ENCODE data around the gene FBXO22.
"Not testable (repeated sequence)": the region's sequence is repeated elsewhere in the genome, so short reads cannot be mapped to it uniquely, and the experiment has no call there.

The FBXO22 gene

GRCh38 chr15:75921732-75922703, 18.3 kb downstream of the FBXO22 start:
- peak; percentile 45 for DNase-seq

DNA sequence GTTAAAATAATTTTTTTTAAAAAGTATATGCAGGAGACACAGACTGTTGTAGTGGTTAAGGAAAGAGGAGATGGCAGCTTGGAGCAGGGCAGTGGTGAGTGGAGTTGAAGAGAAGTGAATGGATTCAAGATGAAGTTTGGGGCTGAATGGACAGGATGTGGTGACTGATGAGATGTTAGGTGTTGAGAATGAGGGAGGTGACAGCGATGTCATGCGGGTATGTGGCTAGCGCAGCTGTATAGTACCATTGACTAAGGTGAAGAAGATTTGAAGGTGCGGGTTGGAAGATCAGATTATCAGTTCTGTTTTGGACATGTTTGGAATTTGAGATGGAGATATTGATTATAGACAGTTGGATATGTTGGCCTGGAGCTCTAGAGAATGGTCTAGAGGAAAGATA, 20.1 kb downstream of the FBXO22 start:
- DNase-seq = peak; percentile 39

GRCh38 chr15:75924576-75924975, 20.9 kb downstream of the FBXO22 start:
- DNase-seq = no peak

GRCh38 chr15:75925440-75925839, 21.8 kb downstream of the FBXO22 start:
- no peak for DNase-seq

GRCh38 chr15:75926931-75927330, 23.3 kb downstream of the FBXO22 start:
- no peak for DNase-seq

DNA sequence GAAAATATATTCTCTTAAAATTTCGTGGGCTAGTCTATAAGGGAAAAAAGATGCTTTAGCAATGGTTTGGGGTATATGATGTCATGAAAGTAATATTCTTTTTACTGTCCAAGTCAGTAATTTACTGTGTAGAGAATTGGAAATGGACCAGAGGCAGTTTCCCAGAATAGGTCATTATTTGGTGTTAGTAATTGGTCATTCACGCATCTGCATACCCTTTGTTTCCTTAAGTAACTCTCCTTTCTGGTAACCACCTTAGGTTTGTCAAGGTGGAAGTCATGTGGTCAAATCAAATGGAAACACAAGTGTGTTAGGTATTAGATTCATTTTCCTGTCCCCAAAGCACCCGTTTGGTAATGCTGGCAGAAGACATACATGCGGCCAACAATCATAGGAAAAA, 23.9 kb downstream of the FBXO22 start:
- DNase-seq = no peak

GRCh38 chr15:75928680-75929608, 25.3 kb downstream of the FBXO22 start:
- no peak for DNase-seq

- DNase-seq = peak; percentile 9
Observed at GRCh38 chr15:75929799-75930565, 26.3 kb downstream of the FBXO22 start.

DNA sequence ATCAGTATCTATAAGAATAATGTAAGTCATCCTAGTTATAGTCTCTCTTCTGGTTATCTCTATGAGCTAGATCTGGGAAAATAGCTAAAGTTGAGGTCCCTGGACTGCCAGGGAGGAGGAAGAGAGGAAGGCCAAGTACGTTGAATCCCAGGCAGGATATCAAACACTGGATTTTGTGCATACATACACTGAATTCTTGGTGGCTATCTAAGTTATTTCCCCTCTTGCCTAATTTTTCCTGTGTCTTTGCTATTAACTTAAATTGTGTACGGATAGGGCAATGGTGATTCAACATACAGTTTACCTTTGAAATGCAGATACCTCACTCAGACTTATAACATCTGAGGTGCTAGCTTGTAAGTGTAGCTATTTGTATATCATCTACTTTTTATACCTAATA, 27.2 kb downstream of the FBXO22 start:
- DNase-seq = no peak

- no peak for DNase-seq
Observed at GRCh38 chr15:75942464-75942863, 38.8 kb downstream of the FBXO22 start.

DNA sequence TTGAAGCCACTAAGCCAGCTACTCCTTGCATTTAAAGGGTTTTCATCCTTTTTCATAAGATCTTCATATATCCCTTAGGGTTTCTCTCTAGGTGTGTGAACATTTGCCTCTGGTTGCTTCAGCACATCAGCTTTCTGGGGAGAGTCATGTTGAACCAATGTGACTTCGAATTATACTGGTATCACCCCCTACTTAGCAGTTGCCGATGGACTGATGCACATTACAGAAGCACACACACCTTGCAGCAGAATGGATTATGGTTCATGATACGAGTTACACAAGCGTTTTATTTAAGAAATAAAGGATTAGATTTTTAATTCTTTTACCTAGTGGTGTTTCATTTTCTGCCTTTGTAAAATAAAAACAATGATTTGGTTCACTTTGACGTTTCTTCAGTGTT, 39.6 kb downstream of the FBXO22 start:
- no peak for DNase-seq

- no peak for DNase-seq
Observed at GRCh38 chr15:75943713-75944215, 40.1 kb downstream of the FBXO22 start.

GRCh38 chr15:75945953-75946352, 42.3 kb downstream of the FBXO22 start:
- no peak for DNase-seq

DNA sequence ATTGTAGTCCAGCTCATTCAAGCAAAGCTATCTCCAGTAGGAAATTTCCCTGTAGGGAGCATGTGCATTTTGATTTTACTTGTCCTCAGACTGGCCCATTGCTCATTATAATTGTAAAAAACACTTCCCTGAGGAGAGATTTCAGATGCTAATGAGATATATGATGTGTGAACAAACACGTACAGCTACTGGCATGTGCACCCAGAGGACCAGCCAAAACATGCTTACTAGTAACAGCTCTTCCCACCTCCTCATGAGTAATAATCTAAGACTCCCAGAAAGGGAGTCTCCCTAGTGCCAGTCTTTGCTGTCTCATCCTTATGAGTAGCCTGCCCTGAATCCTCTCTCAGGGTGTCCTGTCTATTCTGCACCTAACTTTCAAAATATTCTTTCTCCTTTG, 43.4 kb downstream of the FBXO22 start:
- DNase-seq = no peak

GRCh38 chr15:75948761-75949296, 45.2 kb downstream of the FBXO22 start:
- DNase-seq = no peak

DNA sequence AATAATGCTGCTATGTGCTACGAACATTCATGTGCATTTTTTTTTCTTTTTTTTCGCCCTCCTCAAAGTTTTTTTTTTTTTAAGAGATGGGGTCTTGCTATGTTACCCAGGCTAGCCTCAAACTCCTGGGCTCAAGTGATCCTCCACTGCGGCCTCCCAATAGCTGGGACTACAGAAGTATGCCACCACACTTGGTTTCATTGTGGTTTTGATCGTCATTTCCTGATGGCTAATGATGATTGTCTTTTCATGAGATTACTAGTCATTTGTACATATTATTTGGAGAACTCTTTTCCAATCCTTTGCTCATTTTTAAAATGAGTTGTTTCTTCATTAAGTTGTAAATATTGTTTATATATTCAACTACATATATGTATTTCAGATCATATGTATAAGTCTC, 48.8 kb downstream of the FBXO22 start:
- peak; percentile 46 for DNase-seq

DNA sequence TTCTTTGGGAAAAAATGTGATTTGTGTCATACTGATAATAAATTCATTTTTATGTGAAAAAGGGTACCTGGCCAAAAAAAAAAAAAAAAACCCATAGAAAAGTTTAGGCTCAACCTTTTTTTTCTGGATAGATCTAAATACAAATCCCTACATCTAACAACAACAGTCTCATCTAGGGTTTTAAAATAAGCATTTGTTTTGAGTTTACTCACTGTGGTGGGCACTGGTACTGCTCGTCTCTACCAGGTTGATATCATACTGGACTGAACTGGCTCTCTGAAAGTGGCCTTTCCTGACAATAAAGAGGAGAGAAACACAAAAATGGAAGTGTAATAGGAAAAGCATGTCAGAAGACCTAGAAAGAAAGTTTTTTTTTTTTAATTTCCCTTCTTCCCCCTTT, 52.0 kb downstream of the FBXO22 start:
- DNase-seq = no peak

DNA sequence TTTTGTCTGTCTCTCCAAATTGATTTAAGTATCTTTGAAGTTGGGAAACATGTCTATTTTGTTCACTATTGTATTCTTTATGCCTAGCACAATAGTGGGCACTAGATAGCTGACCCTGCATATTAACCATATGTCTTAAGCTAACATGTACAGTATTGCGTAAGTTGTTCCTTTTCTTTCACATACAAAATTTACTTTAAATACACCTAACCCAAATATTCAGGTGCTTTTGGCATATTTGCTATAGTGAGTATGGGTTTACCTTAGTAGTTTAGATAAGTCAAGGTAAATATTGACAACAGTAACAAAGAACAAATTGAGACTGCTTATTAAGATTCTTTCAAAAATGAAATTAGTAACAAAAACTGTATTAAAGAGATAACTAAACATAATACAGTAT, 57.7 kb downstream of the FBXO22 start:
- no peak for DNase-seq

GRCh38 chr15:75966073-75966472, 62.4 kb downstream of the FBXO22 start:
- no peak for DNase-seq

- DNase-seq = not testable (repeated sequence)
Observed at GRCh38 chr15:75976766-75977165, 73.1 kb downstream of the FBXO22 start.

DNA sequence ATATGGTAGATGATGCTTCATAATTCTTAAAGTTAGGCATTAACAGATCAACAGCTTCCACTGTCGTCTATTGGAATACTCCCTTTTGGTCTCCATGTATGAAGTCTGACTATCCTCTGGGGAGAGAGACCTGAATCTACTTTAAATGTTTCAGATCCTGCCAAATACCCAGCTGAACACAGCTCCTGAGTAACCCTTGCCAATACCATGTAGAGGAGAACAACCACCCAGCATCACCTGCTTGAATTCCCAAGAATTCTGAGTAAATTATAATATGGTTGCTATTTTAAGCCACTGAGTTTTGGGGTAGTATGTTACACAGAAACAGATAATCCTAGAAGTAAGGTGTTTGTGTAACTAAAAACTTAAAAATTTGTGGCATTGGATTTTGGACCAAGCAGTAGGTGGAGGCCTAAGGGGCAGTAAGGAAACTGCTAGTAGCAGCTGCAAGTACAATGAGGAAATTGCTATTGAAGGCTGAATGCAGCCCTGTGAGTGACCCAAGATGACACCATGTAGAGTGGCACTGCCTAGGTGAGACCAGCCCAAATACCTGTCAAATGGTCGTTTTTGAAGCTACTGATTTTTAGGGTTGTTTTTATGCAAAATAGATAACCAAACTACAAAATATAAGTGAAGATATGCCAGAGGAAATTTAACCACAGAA, 77.6 kb downstream of the FBXO22 start:
- no peak for DNase-seq

DNA sequence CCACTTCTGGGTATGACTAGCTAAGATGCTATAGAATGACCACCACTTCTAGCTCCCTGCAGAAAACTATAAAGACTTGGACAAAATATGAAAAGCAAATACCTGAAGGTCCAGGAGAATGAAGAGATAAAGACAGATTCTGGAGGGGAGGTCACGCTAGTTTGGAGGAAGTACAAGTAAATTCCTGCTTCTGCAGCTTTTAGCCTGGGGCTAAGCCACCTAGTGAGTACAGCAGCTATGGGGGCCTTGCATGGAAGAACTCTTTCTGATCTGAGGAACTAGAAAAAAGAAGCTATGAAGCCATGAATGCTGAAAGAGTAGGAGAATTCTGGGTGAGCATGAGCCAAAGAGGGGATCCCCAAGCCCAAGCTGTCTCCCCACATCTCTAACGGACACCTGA, 78.8 kb downstream of the FBXO22 start:
- DNase-seq = no peak

All from activated CD4-positive, alpha-beta T cell treated with anti-CD3 and anti-CD28 coated beads, Interleukin-10, Interleukin-2, amounts not matched to agents 100 ng/mL and 50 ng/mL, durations not matched to agents 16 hours and 8 hours (primary cell).